ENCODE data around the gene RRAS2.
"Not testable (repeated sequence)": the region's sequence is repeated elsewhere in the genome, so short reads cannot be mapped to it uniquely, and the experiment has no call there.

RRAS2 gene

GRCh38 chr11:14370496-14370895 lies 11.5 kb upstream of the RRAS2 start:
- DNase-seq, result no peak

GRCh38 chr11:14369598-14369997 lies 10.6 kb upstream of the RRAS2 start:
- DNase-seq, result no peak

- no peak for DNase-seq
Measured at GRCh38 chr11:14366936-14367335, 8.0 kb upstream of the RRAS2 start.

GRCh38 chr11:14364322-14364721 lies 5.3 kb upstream of the RRAS2 start:
- no peak for DNase-seq

- no peak for DNase-seq
Measured at GRCh38 chr11:14362611-14363010, 3.6 kb upstream of the RRAS2 start.

GRCh38 chr11:14361951-14362350 lies 3.0 kb upstream of the RRAS2 start:
- no peak for DNase-seq

GRCh38 chr11:14360976-14361375 lies 2.0 kb upstream of the RRAS2 start:
- DNase-seq, result no peak

- DNase-seq, result no peak
Measured at GRCh38 chr11:14359501-14360031, 583 bp upstream of the RRAS2 start.

GRCh38 chr11:14357881-14358728 lies 878 bp downstream of the RRAS2 start:
- peak; percentile 48 for DNase-seq

- no peak for DNase-seq
Measured at GRCh38 chr11:14356342-14356741, 2.6 kb downstream of the RRAS2 start.

GRCh38 chr11:14354604-14355003 lies 4.4 kb downstream of the RRAS2 start:
- not testable (repeated sequence) for DNase-seq

- no peak for DNase-seq
Measured at GRCh38 chr11:14350716-14351238, 8.2 kb downstream of the RRAS2 start.

- DNase-seq, result no peak
Measured at GRCh38 chr11:14350215-14350614, 8.8 kb downstream of the RRAS2 start.

GRCh38 chr11:14347991-14348390 lies 11.0 kb downstream of the RRAS2 start:
- DNase-seq, result no peak

GRCh38 chr11:14347494-14347893 lies 11.5 kb downstream of the RRAS2 start:
- DNase-seq, result no peak

- no peak for DNase-seq
Measured at GRCh38 chr11:14346303-14346955, 12.6 kb downstream of the RRAS2 start.

GRCh38 chr11:14345668-14346067 lies 13.3 kb downstream of the RRAS2 start:
- DNase-seq, result no peak

- not testable (repeated sequence) for DNase-seq
Measured at GRCh38 chr11:14345016-14345415, 14.0 kb downstream of the RRAS2 start.

- DNase-seq, result no peak
Measured at GRCh38 chr11:14342906-14343305, 16.1 kb downstream of the RRAS2 start.

GRCh38 chr11:14341968-14342367 lies 17.0 kb downstream of the RRAS2 start:
- no peak for DNase-seq

GRCh38 chr11:14340721-14341120 lies 18.3 kb downstream of the RRAS2 start:
- DNase-seq, result no peak

GRCh38 chr11:14339356-14339755 lies 19.6 kb downstream of the RRAS2 start:
- no peak for DNase-seq

- no peak for DNase-seq
Measured at GRCh38 chr11:14336507-14337503, 22.2 kb downstream of the RRAS2 start.

Data from CD4-positive, alpha-beta T cell treated with Interleukin-17A for 1 hour (primary cell).